GM20000 (cell line): ENCODE measurements around the gene TPPP3.
"Not testable (repeated sequence)": the region's sequence is repeated elsewhere in the genome, so short reads cannot be mapped to it uniquely, and the experiment has no call there.

Experiments used
- DNase-seq: peaks from one replicate; pipeline ENCODE4 v3.0.0; 2012; ENCODE audit warnings: low spot score
- TF ChIP-seq, protein P1 (sequence below): IDR thresholded peaks from 2 replicates; pipeline ENCODE4 v1.5.1; 2012; ENCODE audit warnings: mild to moderate bottlenecking, control low read depth; ENCODE audit errors: extremely low read depth, missing control alignments

Gene TPPP3

DNA sequence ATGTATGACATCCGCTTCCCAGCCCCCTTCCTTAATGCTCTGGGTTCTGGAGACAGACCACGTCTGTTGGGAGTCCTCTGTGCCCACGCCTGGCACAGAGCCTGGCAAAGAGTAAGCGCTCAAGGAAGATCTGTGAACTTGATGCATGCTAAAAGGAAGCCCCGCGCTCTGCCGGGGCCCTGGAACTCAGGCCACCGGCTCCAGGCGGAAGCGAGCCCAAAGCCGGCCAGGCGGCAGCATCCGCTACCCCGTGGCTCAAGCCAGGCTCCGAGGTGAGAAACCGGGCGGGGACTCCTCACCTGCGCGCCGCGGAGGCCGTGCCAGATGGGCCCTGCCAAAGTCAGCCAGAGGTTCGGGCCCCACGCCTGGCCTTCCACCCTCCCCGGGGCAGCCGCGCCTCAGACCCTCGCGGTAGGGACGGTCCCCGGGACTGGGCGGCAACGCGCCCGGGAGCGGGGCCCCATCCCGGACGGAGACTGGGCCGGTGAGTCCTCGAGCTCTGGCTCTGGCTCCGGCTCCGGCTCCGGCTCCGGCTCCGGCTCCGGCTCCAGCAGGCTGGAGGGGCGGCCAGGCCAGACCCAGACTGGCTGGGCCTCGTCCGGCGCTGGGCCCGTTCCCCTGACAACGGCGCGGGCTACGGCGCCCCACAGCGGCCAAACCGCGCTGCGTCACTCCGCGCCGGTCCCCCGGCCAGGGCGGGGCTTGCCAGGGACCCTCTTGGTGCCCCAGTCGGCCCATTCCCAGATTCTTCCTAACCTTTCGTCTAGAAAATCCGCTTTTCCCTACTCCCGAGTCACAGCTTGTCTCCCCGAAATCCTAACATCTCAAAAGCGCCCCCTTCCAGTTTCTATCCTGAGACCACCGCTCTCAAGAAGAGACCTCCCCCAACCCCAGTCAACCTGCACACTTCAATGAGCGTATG is 22.8 kb upstream of the TPPP3 start, which contains the start of gene ZDHHC1:
Gene ZDHHC1 (minus strand): TSS at position 606 of the 922 bp plus-strand sequence. CDS start 8,702 bp downstream, outside the sequence.
- DNase-seq: peak; percentile 91
- TF ChIP-seq, protein P1, sequence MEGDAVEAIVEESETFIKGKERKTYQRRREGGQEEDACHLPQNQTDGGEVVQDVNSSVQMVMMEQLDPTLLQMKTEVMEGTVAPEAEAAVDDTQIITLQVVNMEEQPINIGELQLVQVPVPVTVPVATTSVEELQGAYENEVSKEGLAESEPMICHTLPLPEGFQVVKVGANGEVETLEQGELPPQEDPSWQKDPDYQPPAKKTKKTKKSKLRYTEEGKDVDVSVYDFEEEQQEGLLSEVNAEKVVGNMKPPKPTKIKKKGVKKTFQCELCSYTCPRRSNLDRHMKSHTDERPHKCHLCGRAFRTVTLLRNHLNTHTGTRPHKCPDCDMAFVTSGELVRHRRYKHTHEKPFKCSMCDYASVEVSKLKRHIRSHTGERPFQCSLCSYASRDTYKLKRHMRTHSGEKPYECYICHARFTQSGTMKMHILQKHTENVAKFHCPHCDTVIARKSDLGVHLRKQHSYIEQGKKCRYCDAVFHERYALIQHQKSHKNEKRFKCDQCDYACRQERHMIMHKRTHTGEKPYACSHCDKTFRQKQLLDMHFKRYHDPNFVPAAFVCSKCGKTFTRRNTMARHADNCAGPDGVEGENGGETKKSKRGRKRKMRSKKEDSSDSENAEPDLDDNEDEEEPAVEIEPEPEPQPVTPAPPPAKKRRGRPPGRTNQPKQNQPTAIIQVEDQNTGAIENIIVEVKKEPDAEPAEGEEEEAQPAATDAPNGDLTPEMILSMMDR: peak; percentile 77

DNA sequence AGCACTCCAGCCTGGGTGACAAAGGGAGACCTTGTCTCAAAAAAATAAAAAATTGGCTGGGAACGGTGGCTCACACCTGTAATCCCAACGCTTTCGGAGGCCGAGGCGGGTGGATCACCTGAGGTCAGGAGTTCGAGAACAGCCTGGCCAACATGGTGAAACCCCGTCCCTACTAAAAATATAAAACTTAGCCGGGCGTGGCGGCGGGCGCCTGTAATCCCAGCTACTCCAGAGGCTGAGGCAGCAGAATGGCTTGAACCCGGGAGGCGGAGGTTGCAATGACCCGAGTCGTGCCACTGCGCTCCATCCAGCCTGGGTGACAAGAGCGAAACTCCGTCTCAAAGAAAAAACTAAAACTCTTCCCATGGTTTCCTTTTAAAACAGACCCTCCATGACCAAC is 22.1 kb upstream of the TPPP3 start:
- not testable (repeated sequence) for DNase-seq

DNA sequence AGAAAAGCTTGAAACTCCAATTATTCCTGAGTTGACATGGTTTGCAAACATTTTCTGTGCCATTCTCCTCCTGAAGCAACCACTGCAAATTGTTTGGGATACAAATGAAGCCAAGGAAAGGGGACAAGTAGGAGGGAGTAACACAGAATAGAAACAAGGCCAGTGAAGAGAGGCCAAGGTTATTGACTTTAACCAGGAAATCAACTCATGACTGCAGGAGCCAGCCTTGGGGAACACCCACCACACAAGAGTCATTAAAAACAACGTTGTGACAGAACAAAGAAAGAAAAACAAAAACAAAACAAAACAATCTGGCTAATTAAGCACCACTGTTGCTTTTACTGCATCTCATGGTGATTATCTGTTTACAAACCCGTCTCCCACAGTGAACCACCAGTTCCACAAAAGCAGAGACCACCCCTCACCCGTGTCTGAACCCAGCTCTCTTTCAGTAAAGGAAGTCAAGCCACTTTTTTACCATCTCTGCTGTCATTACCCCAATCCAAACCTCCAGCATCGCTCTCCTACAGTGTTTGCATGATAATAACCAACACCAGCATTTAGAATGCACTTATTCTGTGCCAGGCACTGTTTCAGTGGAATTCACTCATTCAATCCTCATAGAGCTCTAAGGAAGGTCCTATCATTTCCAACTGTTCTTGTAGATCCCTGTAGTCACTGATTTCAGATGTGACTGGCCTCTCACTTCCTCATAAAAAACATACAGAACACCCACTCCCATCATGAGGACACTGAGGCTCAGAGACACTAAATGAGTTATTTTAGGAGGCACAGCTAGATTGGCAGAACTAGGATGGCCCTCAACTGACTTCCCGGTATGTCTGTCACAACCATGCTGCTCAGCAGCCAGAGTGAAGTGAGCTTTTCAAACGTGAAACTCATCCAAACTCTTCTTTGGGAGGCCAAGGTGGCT is 20.9 kb upstream of the TPPP3 start:
- TF ChIP-seq, protein P1: no peak
- DNase-seq: no peak

DNA sequence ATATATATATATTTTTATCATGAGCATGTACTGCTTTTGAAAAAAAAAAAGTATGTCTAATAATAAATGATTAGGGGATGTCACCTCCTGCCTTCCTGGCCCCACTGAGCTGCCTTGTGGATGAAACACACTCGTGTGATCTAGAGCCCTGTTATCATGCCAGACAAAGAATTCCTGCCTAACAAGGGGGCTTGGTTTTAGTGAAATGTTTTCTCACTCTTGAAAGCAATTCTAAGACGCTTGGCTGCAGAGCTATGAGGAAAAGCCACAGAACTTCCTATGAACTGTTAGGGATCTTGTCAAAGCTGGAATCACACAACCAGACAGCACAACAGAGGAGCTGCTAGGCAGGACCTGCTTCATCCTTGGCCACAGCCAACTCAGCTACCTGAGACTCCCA is 19.0 kb upstream of the TPPP3 start:
- no peak for DNase-seq
- TF ChIP-seq, protein P1: no peak

DNA sequence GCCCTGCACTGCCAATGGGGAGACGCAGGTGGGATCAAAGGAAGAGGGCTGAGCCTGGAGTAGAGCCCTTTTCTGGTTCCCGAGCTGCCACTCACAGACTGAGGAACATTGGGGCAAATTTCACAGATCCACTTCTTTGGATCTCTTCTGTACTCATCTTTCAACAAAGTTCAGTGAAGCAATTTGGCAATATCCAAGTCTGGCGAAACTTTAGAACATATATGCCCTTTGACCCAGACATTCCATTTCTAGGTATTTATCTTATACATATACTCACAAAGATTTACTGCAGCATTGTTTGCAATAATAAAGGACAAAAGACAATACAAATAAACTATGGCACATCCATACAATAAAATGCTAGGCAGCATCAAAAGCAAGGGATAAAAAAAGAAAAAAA is 18.0 kb upstream of the TPPP3 start:
- TF ChIP-seq, protein P1: no peak
- DNase-seq: no peak

DNA sequence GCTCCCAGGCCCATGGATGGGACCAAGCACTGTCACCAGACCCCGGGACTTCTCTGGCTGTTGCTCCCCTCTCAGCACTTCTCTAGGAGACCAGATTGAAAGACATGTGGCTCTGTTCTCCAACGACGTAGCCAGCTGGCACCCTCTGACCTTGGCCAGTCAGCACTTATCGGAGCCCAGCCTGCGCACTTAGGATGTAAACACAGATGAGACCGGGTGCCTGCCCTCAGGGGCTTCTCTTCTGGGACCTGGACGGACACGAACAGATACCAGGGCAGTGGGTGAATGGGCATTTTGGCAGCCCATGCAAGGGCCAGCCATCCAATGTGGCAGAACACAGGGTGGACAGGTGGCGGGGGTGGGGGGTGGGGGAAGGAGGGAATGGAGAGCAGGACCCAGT is 16.3 kb upstream of the TPPP3 start:
- no peak for DNase-seq

DNA sequence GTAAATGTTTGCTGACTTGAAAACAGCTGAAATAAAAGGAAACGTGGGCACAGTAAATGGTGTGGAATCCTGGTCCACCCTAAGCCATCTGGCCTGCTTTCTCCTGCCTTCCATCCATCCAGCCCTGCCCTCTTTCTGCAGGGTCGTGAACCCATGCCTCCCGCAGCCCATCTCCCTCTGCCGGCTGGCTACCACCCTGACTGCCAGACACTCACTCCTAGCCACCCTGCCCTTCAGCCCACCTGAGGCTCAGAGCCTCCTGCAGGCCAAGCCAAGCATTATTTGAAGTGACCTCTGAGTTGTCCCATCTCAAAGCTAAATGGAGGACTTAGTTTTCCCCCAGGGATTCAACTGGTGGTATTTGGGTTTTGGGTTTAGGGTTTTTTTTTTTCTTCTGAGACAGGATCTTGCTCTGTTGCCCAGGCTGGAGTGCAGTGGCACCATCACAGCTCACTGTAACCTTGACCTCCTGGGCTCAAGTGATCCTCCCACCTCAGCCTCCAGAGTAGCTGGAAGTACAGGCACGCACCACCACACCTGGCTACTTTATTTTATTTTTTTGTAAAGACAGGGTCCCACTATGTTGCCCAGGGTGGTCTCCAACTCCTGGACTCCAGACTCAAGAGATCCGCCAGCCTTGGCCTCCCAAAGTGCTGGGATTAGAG is 14.6 kb upstream of the TPPP3 start:
- no peak for DNase-seq
- TF ChIP-seq, protein P1: no peak

More for the DNA sequence above, 16.3 kb upstream of the TPPP3 start:
- TF ChIP-seq, protein P1: no peak
